Upper lobe of right lung (tissue), 1 donor: ENCODE measurements around the gene TMBIM1. TPM values are rescaled to one million over a fixed set of nuclear protein-coding genes. Genes with fewer than 3 reads are reported as not detected.

Experiments
- ATAC-seq: fragments of 200-7000 bp; cut with Tn5 transposase; one replicate; pipeline ENCODE4 v1.9.1; 2020; ENCODE audit warnings: mild to moderate bottlenecking, moderate library complexity
- DNase-seq: peaks from one replicate; pipeline ENCODE4 v3.0.0-alpha.2; 2020
- H3K27ac ChIP-seq: fragments of 200-600 bp; one replicate; pipeline ENCODE4 v1.8.0; 2022
- H3K27me3 ChIP-seq: fragments of 200-600 bp; one replicate; pipeline ENCODE4 v1.8.0; 2022; ENCODE audit warnings: mild to moderate bottlenecking
- H3K36me3 ChIP-seq: fragments of 200-600 bp; one replicate; pipeline ENCODE4 v1.8.0; 2022
- H3K4me1 ChIP-seq: fragments of 200-600 bp; one replicate; pipeline ENCODE4 v1.8.0; 2022
- H3K4me3 ChIP-seq: fragments of 200-600 bp; one replicate; pipeline ENCODE4 v1.8.0; 2022; ENCODE audit warnings: mild to moderate bottlenecking
- H3K9me3 ChIP-seq: fragments of 200-600 bp; one replicate; pipeline ENCODE4 v1.8.0; 2022
- intact Hi-C: fragments of 100-400 bp; cut with DNase I; formaldehyde crosslinking; loops from one replicate; pipeline ENCODE4 v1.11.0; 2022
- total RNA-seq: library from RNA; stranded (reverse); fragmentation: NEBNext Ultra II Directional; extraction: Animal tissue kit (Norgen Biotek cat#: 25700); gene quantifications from one replicate; pipeline ENCODE4 v1.2.1, GENCODE V29; 2021
- TF ChIP-seq, protein P1 (sequence below): fragments of 200-600 bp; IDR thresholded peaks from one replicate; pipeline ENCODE4 v1.8.0; 2022; ENCODE audit warnings: antibody characterized with exemption
- donor health status: DM: no; HTN: yes; CAD: no; lungs with severe emphysema.

Gene TMBIM1
- total RNA-seq, 1 donor from 2014 or later = 281 TPM

DNA sequence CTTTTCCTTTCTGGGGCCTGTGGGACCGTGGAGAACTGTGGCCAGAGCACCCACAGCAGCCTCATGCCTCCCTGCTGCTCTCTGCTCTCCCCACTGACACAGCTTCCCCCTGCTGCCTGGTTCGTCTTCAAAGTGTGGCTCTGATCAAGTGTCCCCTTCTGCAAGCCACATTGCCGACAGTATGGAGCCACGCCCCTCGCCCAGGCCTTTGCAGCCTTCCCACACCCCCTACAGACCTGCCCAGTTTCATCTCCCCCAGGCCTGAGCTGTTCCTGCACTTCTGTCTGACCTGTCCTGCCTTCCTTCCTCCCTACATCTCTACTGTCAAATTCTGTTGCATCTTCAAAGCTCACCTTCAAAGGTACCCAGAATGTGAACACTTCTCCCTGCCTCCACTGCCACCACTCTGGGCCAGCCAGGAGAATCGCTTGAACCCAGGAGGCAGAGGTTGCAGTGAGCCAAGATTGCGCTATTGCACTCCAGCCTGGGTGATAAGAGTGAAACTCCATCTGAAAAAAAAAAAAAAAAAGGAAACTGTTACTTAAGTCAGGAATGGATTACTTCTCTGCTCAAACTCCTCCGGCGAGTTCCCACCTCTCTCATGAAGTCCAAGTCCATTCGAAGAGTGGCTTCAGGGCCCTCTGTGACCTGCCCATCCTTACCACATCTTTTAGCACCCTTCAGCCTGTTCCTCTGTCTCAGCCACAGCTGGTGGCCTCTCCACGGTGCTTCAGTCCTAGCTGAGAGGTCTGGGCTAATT, 35.3 kb upstream of the TMBIM1 start:
- TF ChIP-seq, protein P1, sequence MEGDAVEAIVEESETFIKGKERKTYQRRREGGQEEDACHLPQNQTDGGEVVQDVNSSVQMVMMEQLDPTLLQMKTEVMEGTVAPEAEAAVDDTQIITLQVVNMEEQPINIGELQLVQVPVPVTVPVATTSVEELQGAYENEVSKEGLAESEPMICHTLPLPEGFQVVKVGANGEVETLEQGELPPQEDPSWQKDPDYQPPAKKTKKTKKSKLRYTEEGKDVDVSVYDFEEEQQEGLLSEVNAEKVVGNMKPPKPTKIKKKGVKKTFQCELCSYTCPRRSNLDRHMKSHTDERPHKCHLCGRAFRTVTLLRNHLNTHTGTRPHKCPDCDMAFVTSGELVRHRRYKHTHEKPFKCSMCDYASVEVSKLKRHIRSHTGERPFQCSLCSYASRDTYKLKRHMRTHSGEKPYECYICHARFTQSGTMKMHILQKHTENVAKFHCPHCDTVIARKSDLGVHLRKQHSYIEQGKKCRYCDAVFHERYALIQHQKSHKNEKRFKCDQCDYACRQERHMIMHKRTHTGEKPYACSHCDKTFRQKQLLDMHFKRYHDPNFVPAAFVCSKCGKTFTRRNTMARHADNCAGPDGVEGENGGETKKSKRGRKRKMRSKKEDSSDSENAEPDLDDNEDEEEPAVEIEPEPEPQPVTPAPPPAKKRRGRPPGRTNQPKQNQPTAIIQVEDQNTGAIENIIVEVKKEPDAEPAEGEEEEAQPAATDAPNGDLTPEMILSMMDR = no peak
- no peaks in the 10 kb centered on the region for H3K27me3 ChIP-seq
- intact Hi-C loops = no loop called here
- no peak for ATAC-seq
- DNase-seq = no peak
- no peaks in the 10 kb centered on the region for H3K36me3 ChIP-seq
- H3K4me3 ChIP-seq = no peak overlapping the region
- no peaks in the 10 kb centered on the region for H3K9me3 ChIP-seq
- no peak overlapping the region for H3K27ac ChIP-seq
- H3K4me1 ChIP-seq = peaks cover 44% of the 10 kb centered on the region

DNA sequence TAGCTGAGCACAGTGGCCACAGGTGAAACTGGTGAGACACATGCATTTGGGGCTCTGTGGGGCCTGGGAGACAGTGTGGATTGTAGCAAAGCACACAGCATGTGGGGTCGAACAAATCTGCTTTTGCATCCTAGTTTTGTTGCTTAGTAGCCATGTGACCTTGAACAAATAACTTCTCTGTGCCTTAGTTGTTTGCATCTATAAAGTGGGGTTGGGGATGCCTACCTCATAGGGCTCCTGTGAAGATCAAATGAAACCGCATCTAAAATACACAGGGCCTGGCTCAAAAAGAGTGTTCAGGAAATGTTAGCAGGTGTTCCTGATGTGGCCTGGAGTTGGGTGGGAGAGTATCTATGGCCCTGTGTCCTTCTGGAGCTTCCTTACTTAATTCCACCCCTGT, 34.0 kb upstream of the TMBIM1 start:
- H3K27ac ChIP-seq = no peak overlapping the region
- no peaks in the 10 kb centered on the region for H3K36me3 ChIP-seq
- TF ChIP-seq, protein P1 = no peak
- no peak for DNase-seq
- H3K4me3 ChIP-seq = no peak overlapping the region
- peaks cover 52% of the 10 kb centered on the region for H3K4me1 ChIP-seq
- no peaks in the 10 kb centered on the region for H3K9me3 ChIP-seq
- intact Hi-C loops = no loop called here
- ATAC-seq = no peak
- H3K27me3 ChIP-seq = no peaks in the 10 kb centered on the region

DNA sequence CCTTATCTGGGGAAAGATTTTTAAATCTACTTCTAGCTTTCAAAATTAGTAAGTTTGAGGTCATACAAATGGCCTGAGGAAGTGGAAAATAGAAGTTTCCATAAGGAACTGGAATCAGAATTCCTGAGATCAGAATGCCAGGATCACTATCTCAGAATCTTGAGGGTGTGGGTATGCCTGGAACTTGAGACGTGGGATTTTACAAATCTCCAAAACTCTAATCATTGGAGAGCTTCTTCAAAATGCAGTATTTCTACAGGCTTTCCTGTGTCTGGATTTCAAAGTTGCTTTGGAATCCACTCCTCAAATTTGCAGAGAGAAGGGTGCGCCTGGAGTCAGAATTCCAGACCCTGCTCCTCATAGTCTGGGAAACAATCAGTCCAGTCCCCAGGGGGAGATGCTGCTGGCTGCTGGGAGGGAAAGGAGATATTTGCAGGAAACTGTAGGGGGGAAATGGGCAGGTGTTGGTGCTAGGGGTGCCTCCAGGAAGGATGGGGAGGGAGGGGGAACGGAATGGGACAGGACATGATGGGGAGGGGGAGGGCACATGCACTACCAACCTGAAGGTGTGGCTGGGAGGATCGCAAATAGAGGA, 33.4 kb upstream of the TMBIM1 start:
- TF ChIP-seq, protein P1 = no peak
- Histone ChIP-seq H3K9me3 (no peaks in the 10 kb centered on the region), H3K4me3 (no peak overlapping the region), H3K36me3 (no peaks in the 10 kb centered on the region), H3K27me3 (no peaks in the 10 kb centered on the region), H3K4me1 (peaks cover 52% of the 10 kb centered on the region), H3K27ac (no peak overlapping the region)
- ATAC-seq (no peak), DNase-seq (no peak)
- intact Hi-C loops = no loop called here

DNA sequence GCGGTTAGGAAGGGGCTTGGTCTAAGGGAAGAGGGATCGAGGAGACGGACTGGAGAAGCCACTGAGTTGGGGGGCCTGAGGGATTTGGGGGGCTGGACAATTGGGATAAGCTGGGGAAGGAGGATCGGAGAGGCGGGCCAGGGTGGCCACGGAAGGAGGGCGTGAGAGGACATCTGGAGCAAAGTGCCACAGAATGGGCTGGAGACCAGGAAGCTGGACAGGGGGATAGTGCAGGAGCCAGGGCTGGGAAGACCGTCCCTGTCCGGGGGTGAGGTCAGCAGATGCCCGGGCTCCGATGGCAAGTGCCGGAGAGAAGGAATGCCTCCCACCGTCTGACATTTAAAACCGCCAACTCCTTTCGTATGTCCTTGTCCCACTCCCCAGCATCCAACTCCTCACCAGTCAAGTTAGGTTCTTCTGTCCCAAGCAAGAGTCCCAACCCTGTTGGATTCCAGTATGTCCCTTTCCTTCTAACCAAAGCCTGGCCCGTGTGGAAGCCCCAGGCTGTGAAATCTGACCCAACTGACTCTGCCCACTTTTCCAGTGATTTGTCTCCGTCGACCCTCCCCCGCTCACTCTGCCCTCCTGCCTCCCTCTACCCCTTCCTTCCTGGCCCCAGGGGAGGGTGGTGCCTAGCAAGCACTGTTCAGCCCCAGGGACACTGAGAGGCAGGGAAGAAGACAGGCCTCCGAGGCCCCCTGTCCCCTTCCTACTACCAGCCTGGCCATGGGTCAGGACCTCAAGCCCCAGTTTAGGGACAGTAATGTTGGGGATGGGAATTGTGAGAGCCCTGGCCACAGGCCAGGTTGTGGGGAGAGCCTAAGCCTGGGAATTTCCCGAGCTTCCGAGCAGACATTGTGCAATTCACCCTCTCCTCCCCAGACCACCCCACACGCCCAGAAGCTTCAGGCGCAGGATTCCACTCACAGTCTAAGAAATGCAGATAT, 31.5 kb upstream of the TMBIM1 start:
- intact Hi-C loops = no loop called here
- Histone ChIP-seq H3K9me3 (no peaks in the 10 kb centered on the region), H3K4me1 (peaks cover 37% of the 10 kb centered on the region), H3K4me3 (peak overlapping the region; percentile 71), H3K27me3 (no peaks in the 10 kb centered on the region), H3K36me3 (no peaks in the 10 kb centered on the region), H3K27ac (peak overlapping the region; percentile 82)
- peak; percentile 43 for ATAC-seq
- peak; percentile 80 for DNase-seq
- TF ChIP-seq, protein P1 = no peak

DNA sequence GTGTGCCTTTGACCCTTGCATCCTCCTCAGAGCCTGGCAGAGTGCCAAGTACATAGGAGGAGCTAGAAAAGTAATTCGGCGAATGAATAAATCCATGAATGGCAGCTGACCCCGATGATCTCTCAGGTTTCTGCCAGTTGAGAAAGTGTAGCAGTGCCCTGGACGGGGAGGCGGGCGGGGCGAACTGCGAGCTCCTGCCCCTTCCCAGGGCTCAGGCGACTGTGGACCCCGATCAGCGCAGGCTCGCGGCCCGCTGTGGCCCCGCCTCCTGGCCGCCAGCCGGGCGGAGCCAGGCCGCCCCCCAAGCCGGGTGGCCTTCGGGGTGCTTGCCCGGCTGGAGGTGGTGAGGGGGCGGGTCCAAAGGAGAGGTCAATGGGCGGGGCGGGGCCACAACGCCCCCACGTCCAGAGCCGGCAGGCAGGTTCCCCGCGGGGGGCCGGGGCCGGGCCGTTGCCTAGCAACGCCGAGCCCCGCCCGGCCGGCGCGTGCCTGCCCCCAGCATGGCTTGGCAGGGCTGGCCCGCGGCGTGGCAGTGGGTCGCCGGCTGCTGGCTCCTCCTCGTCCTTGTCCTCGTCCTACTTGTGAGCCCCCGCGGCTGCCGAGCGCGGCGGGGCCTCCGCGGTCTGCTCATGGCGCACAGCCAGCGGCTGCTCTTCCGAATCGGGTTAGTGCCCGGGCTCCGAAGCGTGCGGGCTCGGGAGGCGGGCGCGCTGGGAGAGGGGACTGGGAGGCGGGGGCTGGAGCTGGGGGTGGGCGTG, 30.6 kb upstream of the TMBIM1 start:
- Histone ChIP-seq H3K4me1 (peaks cover 34% of the 10 kb centered on the region), H3K9me3 (no peaks in the 10 kb centered on the region), H3K4me3 (peak overlapping the region; percentile 71), H3K27me3 (no peaks in the 10 kb centered on the region), H3K27ac (peak overlapping the region; percentile 82), H3K36me3 (no peaks in the 10 kb centered on the region)
- TF ChIP-seq, protein P1 = no peak
- ATAC-seq (peak; percentile 88), DNase-seq (peak; percentile 93)
- intact Hi-C loops = no loop called here
